Loucy (cell line): ENCODE results near the gene DGKB.

ENCODE experiments used
- H2AFZ ChIP-seq: fragments of 200-600 bp; sonication (generic); 2 replicates; pipeline ENCODE4 v1.6.0; 2016; ENCODE audit warnings: antibody characterized with exemption, mild to moderate bottlenecking, low read length, moderate library complexity
- H3F3A ChIP-seq: fragments of 200-600 bp; 2 replicates; pipeline ENCODE4 v1.6.0; 2016; ENCODE audit warnings: antibody characterized with exemption, low read depth, mild to moderate bottlenecking
- H3K27me3 ChIP-seq: fragments of 200-600 bp; sonication (generic); 2 replicates; pipeline ENCODE4 v1.6.1; 2014; ENCODE audit warnings: low read length, mild to moderate bottlenecking; ENCODE audit not compliant: insufficient read depth, poor library complexity, severe bottlenecking
- H3K36me3 ChIP-seq: fragments of 200-600 bp; sonication (generic); 2 replicates; pipeline ENCODE4 v1.6.1; 2016; ENCODE audit warnings: low read length; ENCODE audit not compliant: insufficient read depth
- H3K4me1 ChIP-seq: fragments of 200-600 bp; sonication (generic); 2 replicates; pipeline ENCODE4 v1.5.1; 2014; ENCODE audit warnings: low read length, mild to moderate bottlenecking; ENCODE audit not compliant: insufficient read depth, poor library complexity, severe bottlenecking
- H3K4me2 ChIP-seq: fragments of 200-600 bp; sonication (generic); 2 replicates; pipeline ENCODE4 v1.6.0; 2014; ENCODE audit warnings: antibody characterized with exemption, low read length, low read depth, mild to moderate bottlenecking; ENCODE audit not compliant: poor library complexity, severe bottlenecking
- H3K4me3 ChIP-seq: fragments of 200-600 bp; sonication (generic); 2 replicates; pipeline ENCODE4 v1.5.1; 2014; ENCODE audit warnings: low read length, mild to moderate bottlenecking, mixed read lengths; ENCODE audit not compliant: poor library complexity, severe bottlenecking
- H3K79me2 ChIP-seq: fragments of 200-600 bp; sonication (generic); 2 replicates; pipeline ENCODE4 v1.6.1; 2014; ENCODE audit warnings: low read length; ENCODE audit not compliant: insufficient read depth
- H3K9ac ChIP-seq: fragments of 200-600 bp; sonication (generic); 2 replicates; pipeline ENCODE4 v1.6.0; 2014; ENCODE audit warnings: mild to moderate bottlenecking, low read depth, low read length, moderate library complexity; ENCODE audit not compliant: poor library complexity, severe bottlenecking
- H3K9me2 ChIP-seq: fragments of 200-600 bp; sonication (generic); replicated peaks from 2 replicates; pipeline ENCODE4 v1.6.1; 2016; ENCODE audit warnings: low read depth, low read length, mixed read lengths
- H3K9me3 ChIP-seq: fragments of 200-600 bp; sonication (generic); 2 replicates; pipeline ENCODE4 v1.6.1; 2014; ENCODE audit warnings: mild to moderate bottlenecking, antibody characterized with exemption, low read length, low read depth; ENCODE audit not compliant: insufficient read depth
- H4K20me1 ChIP-seq: fragments of 200-600 bp; sonication (generic); 2 replicates; pipeline ENCODE4 v1.6.0; 2014; ENCODE audit warnings: antibody characterized with exemption, low read length, mild to moderate bottlenecking; ENCODE audit not compliant: insufficient read depth, poor library complexity, severe bottlenecking
- EZH2phosphoT487 ChIP-seq: fragments of 200-600 bp; IDR thresholded peaks from 2 replicates; pipeline ENCODE4 v1.6.1; 2018; ENCODE audit warnings: antibody characterized with exemption, mild to moderate bottlenecking, moderate library complexity, borderline replicate concordance
- TF ChIP-seq, protein P1 (sequence below): fragments of 200-600 bp; sonication (generic); conservative IDR thresholded peaks from 2 replicates; pipeline ENCODE4 v1.5.1; 2014; ENCODE audit warnings: mild to moderate bottlenecking, antibody characterized with exemption, low read length

DGKB gene

DNA sequence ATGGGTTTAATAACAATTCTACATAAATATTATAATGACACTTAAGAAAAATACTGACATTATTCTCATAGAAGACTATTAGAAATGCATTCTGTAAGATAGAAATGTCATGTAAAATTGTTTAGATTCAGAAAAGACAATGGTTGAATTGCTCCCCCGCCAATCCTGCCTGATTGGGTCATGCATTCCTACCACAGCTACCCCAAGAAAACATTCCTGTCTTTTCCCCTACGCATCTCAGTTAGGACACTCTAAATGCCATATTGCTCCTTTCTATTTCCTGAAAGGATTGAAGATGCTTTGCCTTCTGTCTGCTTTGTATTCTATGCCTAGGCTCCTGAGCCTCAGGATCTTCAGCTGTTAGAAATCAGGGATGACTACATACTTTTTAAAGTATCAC lies 109.4 kb downstream of the DGKB start:
- Histone ChIP-seq H3K4me2 (no peak overlapping the region), H2AFZ (no peak overlapping the region), H3K9ac (no peak overlapping the region), H3K4me3 (no peak overlapping the region), H3F3A (no peaks in the 10 kb centered on the region), H3K36me3 (no peaks in the 10 kb centered on the region), H3K9me2 (no peaks in the 10 kb centered on the region), H3K79me2 (no peaks in the 10 kb centered on the region), H3K9me3 (no peaks in the 10 kb centered on the region), H3K27me3 (no peaks in the 10 kb centered on the region), H3K4me1 (no peaks in the 10 kb centered on the region), H4K20me1 (no peaks in the 10 kb centered on the region)
- TF ChIP-seq EZH2phosphoT487: no peak
- TF ChIP-seq, protein P1, sequence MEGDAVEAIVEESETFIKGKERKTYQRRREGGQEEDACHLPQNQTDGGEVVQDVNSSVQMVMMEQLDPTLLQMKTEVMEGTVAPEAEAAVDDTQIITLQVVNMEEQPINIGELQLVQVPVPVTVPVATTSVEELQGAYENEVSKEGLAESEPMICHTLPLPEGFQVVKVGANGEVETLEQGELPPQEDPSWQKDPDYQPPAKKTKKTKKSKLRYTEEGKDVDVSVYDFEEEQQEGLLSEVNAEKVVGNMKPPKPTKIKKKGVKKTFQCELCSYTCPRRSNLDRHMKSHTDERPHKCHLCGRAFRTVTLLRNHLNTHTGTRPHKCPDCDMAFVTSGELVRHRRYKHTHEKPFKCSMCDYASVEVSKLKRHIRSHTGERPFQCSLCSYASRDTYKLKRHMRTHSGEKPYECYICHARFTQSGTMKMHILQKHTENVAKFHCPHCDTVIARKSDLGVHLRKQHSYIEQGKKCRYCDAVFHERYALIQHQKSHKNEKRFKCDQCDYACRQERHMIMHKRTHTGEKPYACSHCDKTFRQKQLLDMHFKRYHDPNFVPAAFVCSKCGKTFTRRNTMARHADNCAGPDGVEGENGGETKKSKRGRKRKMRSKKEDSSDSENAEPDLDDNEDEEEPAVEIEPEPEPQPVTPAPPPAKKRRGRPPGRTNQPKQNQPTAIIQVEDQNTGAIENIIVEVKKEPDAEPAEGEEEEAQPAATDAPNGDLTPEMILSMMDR: no peak

DNA sequence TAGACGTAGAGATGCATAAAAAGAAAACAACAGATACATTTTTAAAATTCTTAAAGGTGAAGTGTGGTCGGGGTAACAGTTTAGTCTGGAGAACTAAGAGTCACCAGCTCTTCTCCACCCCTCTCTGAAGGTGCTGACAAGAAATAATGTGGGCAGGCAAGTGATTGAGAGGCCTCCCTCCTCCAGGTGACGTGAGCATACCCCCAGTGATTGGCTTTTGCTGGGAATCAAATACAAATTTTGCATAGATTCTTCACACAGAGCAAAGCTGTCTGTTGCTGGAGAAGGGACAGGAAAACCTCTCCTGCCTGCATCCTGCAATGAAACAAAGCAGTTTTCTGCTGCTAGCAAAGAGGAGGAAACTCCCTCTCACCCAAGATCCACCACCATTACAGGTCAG lies 115.0 kb downstream of the DGKB start:
- Histone ChIP-seq H3K9me2 (no peaks in the 10 kb centered on the region), H3K4me1 (no peaks in the 10 kb centered on the region), H3F3A (no peaks in the 10 kb centered on the region), H4K20me1 (no peaks in the 10 kb centered on the region), H3K4me3 (no peak overlapping the region), H3K27me3 (no peaks in the 10 kb centered on the region), H2AFZ (peak overlapping the region; percentile 57; the same call in 1 of the 2 replicates), H3K36me3 (no peaks in the 10 kb centered on the region), H3K79me2 (no peaks in the 10 kb centered on the region), H3K9me3 (no peaks in the 10 kb centered on the region), H3K4me2 (no peak overlapping the region), H3K9ac (no peak overlapping the region)
- TF ChIP-seq, protein P1: no peak
- TF ChIP-seq EZH2phosphoT487: no peak

GRCh38 chr7:14786314-14786895 lies 116.1 kb downstream of the DGKB start:
- no peaks in the 10 kb centered on the region for H3K9me2 ChIP-seq
- no peaks in the 10 kb centered on the region for H3K9me3 ChIP-seq
- H3K36me3 ChIP-seq: no peaks in the 10 kb centered on the region
- H3F3A ChIP-seq: no peaks in the 10 kb centered on the region
- H3K4me3 ChIP-seq: no peak overlapping the region
- H3K27me3 ChIP-seq: no peaks in the 10 kb centered on the region
- H3K4me1 ChIP-seq: no peaks in the 10 kb centered on the region
- H3K4me2 ChIP-seq: no peak overlapping the region
- no peaks in the 10 kb centered on the region for H4K20me1 ChIP-seq
- no peak overlapping the region for H2AFZ ChIP-seq
- no peaks in the 10 kb centered on the region for H3K79me2 ChIP-seq
- H3K9ac ChIP-seq: no peak overlapping the region
- TF ChIP-seq EZH2phosphoT487: no peak
- TF ChIP-seq, protein P1: no peak
